T-helper 2 cell treated with Interferon-gamma antibody and Interleukin-4, amounts not matched to agents 5 μg/mL and 100 μg/mL, for 36 hours (primary cell): Measurements from ENCODE around the gene XPNPEP1.

Source experiments
- DNase-seq: peaks from one replicate; pipeline ENCODE4 v3.0.0; 2021; ENCODE audit warnings: low spot score
- H3K27ac Mint-ChIP-seq: one replicate; pipeline ENCODE4 v1.8.0; 2021; ENCODE audit warnings: mild to moderate bottlenecking, mixed read lengths
- H3K27me3 Mint-ChIP-seq: one replicate; pipeline ENCODE4 v1.8.0; 2021; ENCODE audit warnings: low read depth, mixed read lengths
- H3K36me3 Mint-ChIP-seq: one replicate; pipeline ENCODE4 v1.8.0; 2021; ENCODE audit warnings: low read depth, mixed read lengths
- H3K4me1 Mint-ChIP-seq: one replicate; pipeline ENCODE4 v1.8.0; 2021; ENCODE audit warnings: low read depth, mixed read lengths
- H3K4me3 Mint-ChIP-seq: one replicate; pipeline ENCODE4 v1.8.0; 2022; ENCODE audit warnings: mild to moderate bottlenecking, moderate library complexity, mixed read lengths
- H3K9me3 Mint-ChIP-seq: one replicate; pipeline ENCODE4 v1.8.0; 2021; ENCODE audit warnings: mixed read lengths

Gene XPNPEP1

GRCh38 chr10:109939315-109939961, 16.1 kb upstream of the XPNPEP1 start:
- Mint-ChIP-seq H3K4me3 (no peak overlapping the region), H3K4me1 (peaks cover 12% of the 10 kb centered on the region), H3K27me3 (no peaks in the 10 kb centered on the region), H3K27ac (no peak overlapping the region), H3K36me3 (no peaks in the 10 kb centered on the region), H3K9me3 (no peaks in the 10 kb centered on the region)
- DNase-seq: no peak

- Mint-ChIP-seq H3K36me3 (no peaks in the 10 kb centered on the region), H3K9me3 (no peaks in the 10 kb centered on the region), H3K4me3 (no peak overlapping the region), H3K27me3 (no peaks in the 10 kb centered on the region), H3K4me1 (peaks cover 21% of the 10 kb centered on the region), H3K27ac (no peak overlapping the region)
- no peak for DNase-seq
Observed at GRCh38 chr10:109937460-109938065, 14.3 kb upstream of the XPNPEP1 start.

DNA sequence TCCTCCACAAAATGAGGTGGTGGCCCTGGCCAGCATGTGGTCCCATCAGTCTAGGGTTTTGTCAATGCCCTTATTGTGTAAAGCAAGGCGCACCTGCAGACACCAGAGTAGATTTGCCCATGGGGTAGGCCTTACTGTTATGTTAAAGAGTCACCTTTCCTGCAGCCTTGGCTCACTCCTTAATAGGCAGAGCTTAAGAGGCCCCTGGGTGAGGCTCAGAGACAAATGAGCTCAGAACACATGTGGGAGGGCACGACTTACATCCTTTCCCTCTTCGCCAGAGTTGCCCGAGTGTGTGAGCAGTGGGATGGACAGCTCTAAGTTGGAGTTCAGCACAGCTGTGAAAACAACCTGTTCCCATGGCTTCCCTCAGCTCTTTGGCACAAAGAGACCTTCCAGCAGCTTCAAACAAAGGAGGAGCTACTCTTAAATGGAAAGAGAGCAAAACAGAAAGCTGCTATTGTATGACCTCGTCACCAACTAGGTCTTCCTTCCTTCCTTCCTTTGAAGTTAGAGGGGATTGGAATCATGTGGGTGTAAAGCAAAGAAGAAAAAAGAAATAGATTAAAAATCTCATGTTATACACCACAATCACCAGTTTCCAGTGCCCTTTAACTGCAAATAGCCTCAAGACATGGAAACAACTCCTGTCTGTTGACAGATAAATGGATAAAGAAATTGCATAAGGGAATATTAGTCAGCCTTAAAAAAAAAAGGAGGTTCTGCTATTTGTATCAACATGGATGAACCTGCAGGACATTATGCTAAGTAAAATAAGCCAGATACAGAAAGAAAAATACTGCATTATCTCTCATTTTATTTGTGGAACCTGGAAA, 11.9 kb upstream of the XPNPEP1 start:
- Mint-ChIP-seq H3K27ac (peak overlapping the region; percentile 72), H3K4me1 (peaks cover 21% of the 10 kb centered on the region), H3K9me3 (no peaks in the 10 kb centered on the region), H3K4me3 (peak overlapping the region; percentile 75), H3K27me3 (peaks cover 6% of the 10 kb centered on the region), H3K36me3 (no peaks in the 10 kb centered on the region)
- DNase-seq: no peak

GRCh38 chr10:109933984-109934565, 10.8 kb upstream of the XPNPEP1 start:
- Mint-ChIP-seq H3K36me3 (no peaks in the 10 kb centered on the region), H3K27me3 (peaks cover 14% of the 10 kb centered on the region), H3K9me3 (no peaks in the 10 kb centered on the region), H3K4me3 (no peak overlapping the region), H3K4me1 (peaks cover 21% of the 10 kb centered on the region), H3K27ac (peak overlapping the region; percentile 52)
- DNase-seq: no peak

GRCh38 chr10:109932968-109933367, 9.7 kb upstream of the XPNPEP1 start:
- Mint-ChIP-seq H3K27ac (no peak overlapping the region), H3K36me3 (no peaks in the 10 kb centered on the region), H3K27me3 (peaks cover 16% of the 10 kb centered on the region), H3K4me1 (peaks cover 21% of the 10 kb centered on the region), H3K9me3 (no peaks in the 10 kb centered on the region), H3K4me3 (no peak overlapping the region)
- no peak for DNase-seq

GRCh38 chr10:109932391-109932790, 9.1 kb upstream of the XPNPEP1 start:
- DNase-seq: no peak
- no peaks in the 10 kb centered on the region for H3K36me3 Mint-ChIP-seq
- no peak overlapping the region for H3K4me3 Mint-ChIP-seq
- peaks cover 17% of the 10 kb centered on the region for H3K27me3 Mint-ChIP-seq
- H3K4me1 Mint-ChIP-seq: peaks cover 21% of the 10 kb centered on the region
- H3K9me3 Mint-ChIP-seq: no peaks in the 10 kb centered on the region
- H3K27ac Mint-ChIP-seq: no peak overlapping the region

GRCh38 chr10:109931163-109931562, 7.9 kb upstream of the XPNPEP1 start:
- Mint-ChIP-seq H3K27ac (no peak overlapping the region), H3K9me3 (no peaks in the 10 kb centered on the region), H3K4me3 (no peak overlapping the region), H3K27me3 (peaks cover 23% of the 10 kb centered on the region), H3K36me3 (no peaks in the 10 kb centered on the region), H3K4me1 (peaks cover 21% of the 10 kb centered on the region)
- no peak for DNase-seq

GRCh38 chr10:109929501-109930219, 6.3 kb upstream of the XPNPEP1 start:
- Mint-ChIP-seq H3K4me3 (no peak overlapping the region), H3K9me3 (no peaks in the 10 kb centered on the region), H3K4me1 (peaks cover 12% of the 10 kb centered on the region), H3K36me3 (no peaks in the 10 kb centered on the region), H3K27ac (no peak overlapping the region), H3K27me3 (peaks cover 24% of the 10 kb centered on the region)
- DNase-seq: no peak

- Mint-ChIP-seq H3K27me3 (peaks cover 24% of the 10 kb centered on the region), H3K9me3 (no peaks in the 10 kb centered on the region), H3K36me3 (no peaks in the 10 kb centered on the region), H3K4me3 (no peak overlapping the region), H3K4me1 (peaks cover 12% of the 10 kb centered on the region), H3K27ac (no peak overlapping the region)
- DNase-seq: no peak
Observed at GRCh38 chr10:109928475-109928891, 5.2 kb upstream of the XPNPEP1 start.

DNA sequence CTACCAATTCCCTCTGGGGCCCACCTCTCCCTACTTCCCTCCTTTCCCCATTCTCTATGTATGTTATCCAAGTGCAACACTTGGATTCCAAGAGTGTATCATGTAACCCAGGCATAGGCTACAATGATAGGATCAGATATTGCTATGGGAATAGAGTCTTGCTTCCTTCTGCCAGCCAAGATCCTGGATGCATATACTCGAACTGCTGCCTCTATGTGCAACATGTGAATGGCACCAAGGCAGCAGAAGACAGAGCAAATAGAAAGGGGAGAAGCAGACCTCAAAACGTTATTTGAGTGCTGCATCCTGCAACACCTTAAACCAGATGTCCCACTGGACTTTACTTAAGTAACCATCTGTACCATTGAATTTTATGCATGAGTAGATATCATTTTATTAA, 3.5 kb upstream of the XPNPEP1 start:
- H3K27ac Mint-ChIP-seq: no peak overlapping the region
- peaks cover 4% of the 10 kb centered on the region for H3K36me3 Mint-ChIP-seq
- H3K9me3 Mint-ChIP-seq: no peaks in the 10 kb centered on the region
- no peak overlapping the region for H3K4me3 Mint-ChIP-seq
- no peak for DNase-seq
- H3K4me1 Mint-ChIP-seq: peaks cover 20% of the 10 kb centered on the region
- peaks cover 24% of the 10 kb centered on the region for H3K27me3 Mint-ChIP-seq

DNA sequence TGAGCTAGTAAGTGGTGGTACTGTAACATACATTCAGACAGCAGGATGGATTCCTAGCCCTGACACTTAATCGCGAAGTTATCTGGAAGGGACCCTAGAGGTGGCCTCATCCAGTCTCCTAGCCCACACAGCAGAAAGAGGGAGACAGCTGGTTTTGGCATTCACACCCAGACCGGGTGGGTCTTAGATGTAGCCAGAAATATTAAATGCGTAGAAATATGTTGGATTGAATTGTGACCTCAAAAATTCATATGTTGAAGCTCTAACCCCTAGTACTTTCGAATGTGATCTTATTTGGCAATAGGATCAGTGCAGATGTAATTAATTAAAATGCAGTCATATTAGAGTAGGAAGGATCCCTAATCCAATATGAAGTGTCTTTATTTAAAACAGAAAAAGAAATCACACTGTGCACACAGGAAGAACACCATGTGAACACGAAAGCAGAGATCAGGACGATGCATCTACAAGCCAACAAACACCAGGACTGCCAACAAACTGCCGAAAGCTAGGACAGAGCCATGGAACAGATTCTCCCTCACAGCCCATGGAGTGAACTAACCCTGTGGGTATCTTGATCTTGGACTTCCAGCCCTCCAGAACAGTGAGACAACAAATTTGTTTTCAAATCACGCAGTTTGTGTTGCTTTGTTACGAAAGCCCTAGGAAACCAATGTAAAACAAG, 2.9 kb upstream of the XPNPEP1 start:
- Mint-ChIP-seq H3K27ac (no peak overlapping the region), H3K9me3 (no peaks in the 10 kb centered on the region), H3K27me3 (peaks cover 24% of the 10 kb centered on the region), H3K4me1 (peaks cover 27% of the 10 kb centered on the region), H3K36me3 (peaks cover 9% of the 10 kb centered on the region), H3K4me3 (no peak overlapping the region)
- DNase-seq: no peak

- peaks cover 33% of the 10 kb centered on the region for H3K4me1 Mint-ChIP-seq
- no peak overlapping the region for H3K27ac Mint-ChIP-seq
- H3K36me3 Mint-ChIP-seq: peaks cover 11% of the 10 kb centered on the region
- peaks cover 17% of the 10 kb centered on the region for H3K27me3 Mint-ChIP-seq
- no peak for DNase-seq
- no peaks in the 10 kb centered on the region for H3K9me3 Mint-ChIP-seq
- H3K4me3 Mint-ChIP-seq: no peak overlapping the region
Observed at GRCh38 chr10:109924967-109925620, 1.8 kb upstream of the XPNPEP1 start.

DNA sequence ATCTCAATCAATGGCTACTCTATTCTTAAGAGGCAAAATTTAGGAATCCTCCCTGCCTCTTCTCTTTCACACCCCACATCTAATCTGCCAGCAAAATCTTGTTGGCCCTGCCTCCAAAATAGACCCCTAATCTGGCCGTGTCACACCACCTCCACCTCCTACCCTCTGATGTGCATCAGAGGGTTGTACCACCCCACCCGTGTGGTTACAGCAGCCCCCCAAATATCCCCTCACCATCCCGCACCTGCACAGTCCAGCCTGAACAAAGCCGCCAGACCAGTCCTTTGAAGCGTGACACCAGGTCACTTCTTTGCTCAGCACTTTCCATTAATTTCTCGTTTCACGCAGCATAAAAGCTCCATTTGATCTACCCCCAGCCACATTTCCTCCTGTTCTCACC, 776 bp upstream of the XPNPEP1 start:
- H3K27me3 Mint-ChIP-seq: peaks cover 10% of the 10 kb centered on the region
- no peak for DNase-seq
- H3K36me3 Mint-ChIP-seq: peaks cover 11% of the 10 kb centered on the region
- H3K4me1 Mint-ChIP-seq: peaks cover 37% of the 10 kb centered on the region
- H3K27ac Mint-ChIP-seq: peak overlapping the region; percentile 43
- H3K9me3 Mint-ChIP-seq: no peaks in the 10 kb centered on the region
- H3K4me3 Mint-ChIP-seq: peak overlapping the region; percentile 61
